Activated T-helper 2 cell treated with anti-CD3 and anti-CD28 coated beads, Interferon-gamma antibody, Interleukin-2, Interleukin-4, amounts not matched to agents 10 μg/mL and 5 μg/mL and 100 μg/mL, durations not matched to agents 14 hours and 24 hours and 36 hours (primary cell): ENCODE data around the gene NCR2. TPM values are rescaled to one million over a fixed set of nuclear protein-coding genes. Genes with fewer than 3 reads are reported as not detected.
"Not testable (repeated sequence)": the region's sequence is repeated elsewhere in the genome, so short reads cannot be mapped to it uniquely, and the experiment has no call there.

Source experiments
- DNase-seq: peaks from one replicate; pipeline ENCODE4 v3.0.0; 2021; ENCODE audit warnings: low spot score
- H3K27ac Mint-ChIP-seq: one replicate; pipeline ENCODE4 v1.8.0; 2021; ENCODE audit warnings: mixed read lengths
- H3K27me3 Mint-ChIP-seq: one replicate; pipeline ENCODE4 v1.8.0; 2021; ENCODE audit warnings: low read depth, mixed read lengths
- H3K36me3 Mint-ChIP-seq: one replicate; pipeline ENCODE4 v1.8.0; 2021; ENCODE audit warnings: low read depth, mixed read lengths
- H3K4me1 Mint-ChIP-seq: one replicate; pipeline ENCODE4 v1.8.0; 2021; ENCODE audit warnings: low read depth, mixed read lengths
- H3K4me3 Mint-ChIP-seq: one replicate; pipeline ENCODE4 v1.8.0; 2021; ENCODE audit warnings: low read depth, mild to moderate bottlenecking, moderate library complexity, mixed read lengths
- H3K9me3 Mint-ChIP-seq: one replicate; pipeline ENCODE4 v1.8.0; 2021; ENCODE audit warnings: mixed read lengths
- intact Hi-C: fragments of 100-400 bp; cut with micrococcal nuclease; formaldehyde crosslinking; loops from one replicate; pipeline ENCODE4 v1.15.1; 2023
- total RNA-seq: library from RNA; stranded (reverse); gene quantifications from 2 replicates; pipeline ENCODE4 v1.2.3, GENCODE V29; 2022

The NCR2 gene, protein sequence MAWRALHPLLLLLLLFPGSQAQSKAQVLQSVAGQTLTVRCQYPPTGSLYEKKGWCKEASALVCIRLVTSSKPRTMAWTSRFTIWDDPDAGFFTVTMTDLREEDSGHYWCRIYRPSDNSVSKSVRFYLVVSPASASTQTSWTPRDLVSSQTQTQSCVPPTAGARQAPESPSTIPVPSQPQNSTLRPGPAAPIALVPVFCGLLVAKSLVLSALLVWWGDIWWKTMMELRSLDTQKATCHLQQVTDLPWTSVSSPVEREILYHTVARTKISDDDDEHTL
- total RNA-seq = not detected in 2 replicates

DNA sequence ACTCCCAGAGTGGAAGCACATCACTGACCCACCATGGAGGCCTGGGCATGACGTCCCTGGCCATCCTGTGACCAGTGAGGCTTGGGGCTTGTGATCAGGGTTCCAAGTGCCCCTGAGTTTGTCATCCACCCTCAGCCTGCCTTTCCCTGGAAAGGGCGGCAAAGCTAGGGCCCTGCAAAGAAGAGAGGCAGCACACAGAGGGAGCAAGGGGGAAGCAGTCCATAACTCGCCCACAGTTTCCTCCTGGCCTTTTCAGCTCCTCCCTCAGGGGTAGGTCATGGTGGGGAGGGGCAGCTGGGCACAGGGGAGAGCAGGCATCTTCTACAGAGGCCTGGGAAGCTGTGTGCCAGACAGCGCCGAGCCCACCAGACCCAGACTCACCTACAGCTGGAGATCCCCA, at the start of gene NCR2:
Gene NCR2 (plus strand): TSS at position 313 of the 400 bp plus-strand sequence. CDS start 269 bp downstream, outside the sequence.
- no peak within 1 kb of the TSS for H3K27ac Mint-ChIP-seq
- no peak within 1 kb of the TSS for H3K4me3 Mint-ChIP-seq
- no peak for DNase-seq
- intact Hi-C loops = no loop called here
- H3K27me3 Mint-ChIP-seq = peaks cover 7% of the 10 kb centered on the region
- peaks cover 11% of the 10 kb centered on the region for H3K4me1 Mint-ChIP-seq
- no peaks in the 10 kb centered on the region for H3K36me3 Mint-ChIP-seq
- no peaks in the 10 kb centered on the region for H3K9me3 Mint-ChIP-seq

DNA sequence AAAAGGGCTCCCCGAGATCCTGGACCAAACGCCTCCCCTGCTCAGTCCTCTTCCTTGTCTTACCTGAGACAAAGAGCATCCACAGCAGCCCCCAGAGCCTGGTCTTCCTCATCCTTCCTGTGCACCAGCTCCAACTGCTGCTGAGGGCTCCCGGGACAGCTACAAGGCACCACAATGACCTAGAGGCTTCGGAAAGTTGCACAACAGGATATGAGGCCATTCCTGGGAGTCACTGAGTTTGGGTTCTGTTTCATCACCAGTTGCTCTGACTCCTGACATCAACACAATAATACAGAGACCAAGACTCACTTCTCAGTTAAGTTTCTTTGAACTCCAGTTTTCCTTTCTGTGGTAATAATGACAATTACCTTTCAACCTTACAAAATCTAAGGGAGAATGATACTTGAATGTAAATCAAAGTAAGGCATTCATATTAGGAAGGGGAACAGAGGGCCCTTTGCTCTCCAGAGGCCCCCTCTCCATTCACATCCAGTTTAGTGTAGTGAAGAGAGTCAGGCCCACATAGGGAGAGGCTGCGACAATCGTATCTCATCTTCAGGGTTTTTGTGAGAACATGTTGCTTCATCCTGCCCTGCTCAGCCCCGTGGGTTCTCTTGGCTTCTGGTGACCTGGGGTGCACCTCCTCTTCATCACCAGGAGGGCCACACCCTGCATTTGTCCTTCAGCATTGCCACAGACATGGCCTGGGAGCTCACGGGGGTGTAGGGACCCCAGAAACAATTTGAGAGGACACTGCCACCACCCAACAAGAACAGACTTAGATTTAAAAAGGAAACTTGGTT, 48.7 kb upstream of the NCR2 start, which contains the start of gene TREM1:
Gene TREM1 (minus strand): TSS at position 139 of the 803 bp plus-strand sequence. CDS start 27 bp downstream, at position 112.
- intact Hi-C loops = no loop called here
- no peaks in the 10 kb centered on the region for H3K36me3 Mint-ChIP-seq
- no peaks in the 10 kb centered on the region for H3K9me3 Mint-ChIP-seq
- no peaks in the 10 kb centered on the region for H3K4me1 Mint-ChIP-seq
- no peak within 1 kb of the TSS for H3K27ac Mint-ChIP-seq
- DNase-seq = no peak
- peaks cover 27% of the 10 kb centered on the region for H3K27me3 Mint-ChIP-seq
- H3K4me3 Mint-ChIP-seq = no peak within 1 kb of the TSS

DNA sequence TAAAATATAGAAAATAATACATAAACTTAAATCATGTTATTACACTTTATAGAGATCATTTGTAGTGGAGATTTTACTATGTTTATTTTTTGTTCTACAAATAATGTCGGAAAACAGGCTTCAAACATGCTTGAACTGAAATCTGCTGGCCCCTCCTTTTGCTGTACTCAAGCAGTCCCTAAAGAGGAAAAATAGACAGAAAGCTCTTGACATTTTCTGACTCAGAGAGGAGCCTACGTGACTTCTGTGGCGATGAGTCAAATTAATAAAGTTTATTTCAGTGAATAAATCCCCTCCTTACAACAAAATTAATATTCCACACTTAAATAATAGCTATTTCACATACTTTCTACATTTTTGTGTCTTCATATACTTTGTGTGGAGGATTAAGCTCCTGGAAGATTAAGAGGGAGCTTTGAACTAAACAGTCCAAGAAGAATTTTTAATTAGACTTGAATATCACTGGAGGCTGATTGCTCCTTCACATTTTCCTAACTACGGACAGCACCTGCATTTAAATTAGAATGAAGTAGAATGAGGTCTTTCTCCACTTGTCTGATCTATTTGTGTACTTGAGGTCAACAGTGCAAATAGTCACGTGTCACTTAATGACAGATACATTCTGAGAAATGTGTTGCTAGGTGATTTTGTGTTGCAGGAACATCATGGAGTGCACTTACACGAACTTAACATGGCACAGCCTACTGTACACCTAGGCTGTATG, 47.2 kb upstream of the NCR2 start:
- H3K4me3 Mint-ChIP-seq = no peak overlapping the region
- H3K36me3 Mint-ChIP-seq = no peaks in the 10 kb centered on the region
- intact Hi-C loops = no loop called here
- H3K27me3 Mint-ChIP-seq = peaks cover 20% of the 10 kb centered on the region
- H3K27ac Mint-ChIP-seq = no peak overlapping the region
- DNase-seq = no peak
- no peaks in the 10 kb centered on the region for H3K4me1 Mint-ChIP-seq
- H3K9me3 Mint-ChIP-seq = no peaks in the 10 kb centered on the region

DNA sequence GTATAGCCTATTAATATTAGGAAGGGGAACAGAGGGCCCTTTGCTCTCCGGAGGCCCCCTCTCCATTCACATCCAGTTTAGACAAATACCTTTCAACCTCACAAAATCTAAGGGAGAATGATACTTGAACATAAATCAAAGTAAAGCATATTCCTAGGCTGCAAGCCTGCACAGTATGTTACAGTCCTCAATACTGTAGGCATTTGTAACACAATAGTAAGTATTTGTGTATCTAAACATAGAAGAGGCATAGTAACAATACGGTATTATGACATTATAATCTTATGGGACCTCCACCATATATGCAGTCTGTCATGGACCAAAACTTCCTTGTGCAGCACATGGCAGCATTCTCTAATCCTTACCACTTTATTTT, 46.7 kb upstream of the NCR2 start:
- no peaks in the 10 kb centered on the region for H3K4me1 Mint-ChIP-seq
- intact Hi-C loops = no loop called here
- no peaks in the 10 kb centered on the region for H3K36me3 Mint-ChIP-seq
- H3K27ac Mint-ChIP-seq = no peak overlapping the region
- no peak for DNase-seq
- no peak overlapping the region for H3K4me3 Mint-ChIP-seq
- peaks cover 20% of the 10 kb centered on the region for H3K27me3 Mint-ChIP-seq
- H3K9me3 Mint-ChIP-seq = no peaks in the 10 kb centered on the region

DNA sequence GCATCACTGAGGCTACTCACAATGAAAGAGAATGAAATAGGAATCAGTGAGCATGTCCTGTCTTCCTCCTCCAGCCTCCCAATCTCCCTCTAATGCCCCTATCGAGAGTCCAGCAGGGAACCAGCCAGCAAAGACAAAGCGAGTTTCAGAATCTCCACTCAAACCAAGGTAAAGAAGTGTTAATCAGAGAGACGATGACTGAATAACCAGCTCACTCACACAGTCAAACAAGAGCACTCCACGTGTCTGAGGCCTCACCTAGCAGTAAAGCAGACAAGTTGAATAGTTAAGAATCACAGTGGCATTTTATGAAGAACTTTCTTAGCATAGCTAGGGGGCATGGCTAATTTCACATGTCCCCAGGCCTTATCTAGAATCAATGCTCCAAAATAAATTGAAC, 45.6 kb upstream of the NCR2 start:
- H3K27me3 Mint-ChIP-seq = peaks cover 20% of the 10 kb centered on the region
- H3K9me3 Mint-ChIP-seq = no peaks in the 10 kb centered on the region
- intact Hi-C loops = no loop called here
- H3K36me3 Mint-ChIP-seq = no peaks in the 10 kb centered on the region
- no peak overlapping the region for H3K4me3 Mint-ChIP-seq
- H3K4me1 Mint-ChIP-seq = no peaks in the 10 kb centered on the region
- no peak overlapping the region for H3K27ac Mint-ChIP-seq
- DNase-seq = no peak

DNA sequence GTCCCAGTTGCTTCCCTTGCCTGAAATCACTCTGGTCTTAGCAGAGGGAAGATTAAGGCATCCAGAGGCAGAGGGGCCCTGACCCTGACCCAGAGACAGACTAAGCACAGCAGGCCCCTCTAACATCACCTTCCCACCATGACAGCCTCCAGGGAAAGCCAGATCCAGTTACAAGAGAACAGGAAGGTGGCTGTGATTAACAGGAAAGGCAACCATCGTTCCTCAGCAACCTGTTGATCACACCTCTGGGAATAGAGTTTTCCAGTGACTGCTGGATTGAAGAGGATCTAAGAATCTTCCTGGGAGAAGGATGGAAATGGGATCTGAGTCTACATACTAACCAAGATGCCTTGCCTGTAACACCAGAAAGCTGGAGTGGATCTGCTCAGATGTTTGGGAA, 43.7 kb upstream of the NCR2 start:
- no peak for DNase-seq
- H3K9me3 Mint-ChIP-seq = peaks cover 5% of the 10 kb centered on the region
- no peak overlapping the region for H3K27ac Mint-ChIP-seq
- intact Hi-C loops = no loop called here
- H3K36me3 Mint-ChIP-seq = no peaks in the 10 kb centered on the region
- no peak overlapping the region for H3K4me3 Mint-ChIP-seq
- peaks cover 18% of the 10 kb centered on the region for H3K27me3 Mint-ChIP-seq
- no peaks in the 10 kb centered on the region for H3K4me1 Mint-ChIP-seq

DNA sequence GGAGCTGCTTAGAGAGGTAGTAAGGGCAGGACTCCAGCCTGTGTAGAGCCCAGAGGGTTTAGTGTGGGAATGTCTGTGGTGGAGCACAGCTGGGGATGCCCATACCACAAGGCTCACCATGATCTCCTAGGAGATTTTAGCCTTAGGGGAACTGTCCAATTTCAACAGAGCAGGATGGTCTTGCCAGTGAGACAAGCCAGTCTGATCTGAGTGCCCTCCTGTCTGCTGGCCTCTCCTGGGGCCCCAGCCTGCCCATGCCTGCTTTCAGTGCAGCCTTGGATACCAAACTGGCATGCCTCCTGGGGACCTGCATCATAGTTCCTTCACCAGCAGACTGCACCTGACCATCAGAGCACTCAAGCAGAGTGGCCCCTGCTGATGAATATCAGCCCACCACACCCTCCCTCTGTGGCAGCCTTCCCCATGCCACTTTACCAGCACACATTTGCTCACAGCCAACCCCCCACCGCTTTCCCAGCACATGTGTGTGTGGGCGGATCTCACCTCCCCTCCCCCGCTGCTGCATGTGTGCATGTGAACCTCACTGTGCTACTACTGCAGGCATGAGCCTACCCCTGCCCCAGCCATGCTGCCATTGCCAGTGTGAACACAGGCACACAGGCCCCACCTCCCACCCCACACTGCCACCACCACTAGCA, 41.1 kb upstream of the NCR2 start:
- no peak for DNase-seq
- peaks cover 16% of the 10 kb centered on the region for H3K27me3 Mint-ChIP-seq

DNA sequence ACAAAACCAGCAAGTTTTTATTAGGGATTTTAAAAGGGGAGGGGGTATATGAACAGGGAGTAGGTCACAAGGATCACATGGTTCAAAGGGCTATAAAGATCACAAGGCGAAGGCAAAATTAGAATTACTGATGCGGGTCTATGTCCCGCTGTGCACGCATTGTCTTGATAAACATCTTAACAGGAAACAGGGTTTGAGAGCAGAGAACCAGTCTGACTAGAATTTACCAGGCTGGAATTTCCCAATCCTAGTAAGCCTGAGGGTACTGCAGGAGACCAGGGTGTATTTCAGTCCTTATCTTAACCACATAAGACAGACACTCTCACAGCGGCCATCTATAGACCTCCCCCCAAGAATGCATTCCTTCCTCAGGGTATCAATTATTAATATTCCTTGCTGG, 38.2 kb upstream of the NCR2 start:
- H3K27ac Mint-ChIP-seq, intact Hi-C loops, H3K36me3 Mint-ChIP-seq, DNase-seq, H3K4me3 Mint-ChIP-seq: not testable (repeated sequence)
- Mint-ChIP-seq H3K27me3 (peaks cover 25% of the 10 kb centered on the region), H3K9me3 (peaks cover 32% of the 10 kb centered on the region), H3K4me1 (peaks cover 25% of the 10 kb centered on the region)

More for the DNA sequence above, 41.1 kb upstream of the NCR2 start:
- Mint-ChIP-seq H3K27ac (no peak overlapping the region), H3K36me3 (peaks cover 10% of the 10 kb centered on the region), H3K4me3 (no peak overlapping the region), H3K9me3 (peaks cover 23% of the 10 kb centered on the region), H3K4me1 (peaks cover 22% of the 10 kb centered on the region)
- intact Hi-C loops = no loop called here

DNA sequence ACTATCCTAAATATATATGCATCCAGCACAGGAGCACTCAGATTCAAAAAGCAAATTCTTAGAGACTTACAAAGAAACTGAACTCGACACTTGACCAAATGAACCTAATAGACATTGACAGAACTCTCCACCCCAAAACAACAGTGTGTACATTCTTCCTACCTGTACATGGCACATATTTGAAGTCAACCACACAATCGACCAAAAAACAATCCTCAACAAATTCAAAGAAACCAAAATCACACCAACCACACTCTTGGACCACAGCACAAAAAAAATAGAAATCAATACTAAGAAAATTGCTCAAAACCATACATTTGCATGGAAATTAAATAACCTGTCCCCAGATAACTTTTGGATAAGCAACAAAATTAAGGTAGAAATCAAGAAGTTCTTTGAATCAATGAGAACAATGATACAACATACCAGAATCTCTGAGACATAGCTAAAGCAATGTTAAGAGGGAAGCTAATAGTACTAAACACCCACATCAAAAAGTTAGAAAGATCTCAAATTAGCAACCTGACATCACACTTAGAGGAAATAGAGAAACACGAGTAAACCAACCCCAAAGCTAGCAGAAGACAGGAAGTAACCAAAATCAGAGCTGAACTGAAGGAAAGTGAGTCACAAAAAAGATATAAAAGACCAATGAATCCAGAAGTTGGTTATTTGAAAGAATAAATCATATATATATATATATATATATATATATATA, 36.5 kb upstream of the NCR2 start:
- Mint-ChIP-seq H3K9me3 (peaks cover 37% of the 10 kb centered on the region), H3K4me3 (peak overlapping the region; percentile 28), H3K36me3 (peaks cover 10% of the 10 kb centered on the region), H3K27ac (peak overlapping the region; percentile 0), H3K4me1 (peaks cover 30% of the 10 kb centered on the region), H3K27me3 (peaks cover 31% of the 10 kb centered on the region)
- intact Hi-C loops = no loop called here
- no peak for DNase-seq

DNA sequence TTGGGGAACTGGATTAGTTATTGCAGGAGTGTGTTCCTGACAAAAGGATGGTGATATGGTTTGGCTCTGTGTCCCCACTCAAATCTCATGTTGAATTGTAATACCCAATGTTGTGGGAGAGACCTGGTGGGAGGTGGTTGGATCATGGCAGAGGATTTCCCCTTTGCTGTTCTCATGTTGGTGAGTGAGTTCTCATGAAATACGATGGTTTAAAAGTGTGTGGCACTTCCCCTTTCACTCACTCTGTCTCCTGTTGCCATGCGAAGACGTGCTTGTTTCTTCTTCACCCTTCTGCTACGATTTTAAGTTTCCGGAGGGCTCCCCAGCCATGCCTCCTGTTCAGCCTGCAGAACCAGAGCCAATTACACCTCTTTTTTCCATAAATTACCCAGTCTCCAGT, 32.8 kb upstream of the NCR2 start:
- Mint-ChIP-seq H3K27ac (no peak overlapping the region), H3K27me3 (peaks cover 46% of the 10 kb centered on the region), H3K4me1 (peaks cover 24% of the 10 kb centered on the region), H3K4me3 (no peak overlapping the region), H3K9me3 (peaks cover 27% of the 10 kb centered on the region), H3K36me3 (peaks cover 4% of the 10 kb centered on the region)
- DNase-seq = no peak
- intact Hi-C loops = no loop called here

DNA sequence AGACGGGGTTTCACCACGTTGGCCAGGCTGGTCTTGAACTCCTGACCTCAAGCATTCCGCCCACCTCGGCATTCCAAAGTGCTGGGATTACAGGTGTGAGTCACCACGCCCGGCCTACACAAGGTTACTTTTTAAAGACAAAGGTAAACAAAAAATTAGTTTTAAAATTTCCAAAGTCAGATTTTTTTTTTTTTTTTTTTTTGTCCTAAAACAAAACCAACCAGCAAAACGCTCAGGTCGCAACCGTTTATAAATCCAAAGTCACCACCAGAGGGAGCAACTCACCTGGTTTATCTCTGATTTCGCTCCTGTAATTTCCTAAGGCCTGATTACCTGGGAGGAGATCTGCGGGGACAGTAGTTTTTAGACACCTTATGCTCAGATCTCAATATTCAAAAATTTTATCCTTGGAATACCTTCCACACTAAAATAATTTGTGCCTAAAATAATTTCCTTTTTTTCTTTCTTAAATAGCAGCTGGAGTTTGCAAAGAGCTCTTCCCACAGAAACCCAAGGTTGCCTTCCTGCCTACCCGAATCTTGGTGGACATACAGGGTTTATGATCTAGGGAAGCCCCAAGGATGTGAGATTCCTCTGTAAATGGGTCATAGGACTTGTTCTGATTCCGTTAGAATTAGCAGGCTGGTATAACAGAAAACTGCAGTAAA, 29.1 kb upstream of the NCR2 start:
- intact Hi-C loops = loop anchor here (1.0 kb wide), 1 partner anchor 12 kb away; no protein-coding TSS in a partner anchor
- Mint-ChIP-seq H3K9me3 (peaks cover 9% of the 10 kb centered on the region), H3K4me3 (no peak overlapping the region), H3K27ac (no peak overlapping the region), H3K27me3 (peaks cover 57% of the 10 kb centered on the region), H3K36me3 (no peaks in the 10 kb centered on the region), H3K4me1 (peaks cover 8% of the 10 kb centered on the region)
- DNase-seq = no peak
